ENCODE measurements around the gene PRKG2. TPM values are rescaled to one million over a fixed set of nuclear protein-coding genes. Genes with fewer than 3 reads are reported as not detected.

Gene PRKG2
- total and polyA plus RNA-seq, 10 of the 15 experiments (the other 5 are each of a cell fraction or from before 2014, with no cell fraction given), result not detected

GRCh38 chr4:81250430-81250829, 35.4 kb upstream of the PRKG2 start:
- no TSS peak for BruUV-seq (replicated peaks)
- Histone ChIP-seq H2AFZ (ENCODE audit: control insufficient read depth, low read depth, low read length) (no peak overlapping the region), H3K4me2 (ENCODE audit: control insufficient read depth, insufficient read depth) (no peak overlapping the region), H3K9me3 (replicated peaks; ENCODE audit: control insufficient read depth, insufficient read depth, low read length) (no peaks in the 10 kb centered on the region), H3K79me2 (ENCODE audit: control insufficient read depth, insufficient read depth, low read length) (no peaks in the 10 kb centered on the region), H3K4me3 (no peak overlapping the region), H3K9ac (ENCODE audit: control insufficient read depth, insufficient read depth, low read length) (no peak overlapping the region), H4K20me1 (ENCODE audit: control insufficient read depth, insufficient read depth) (no peaks in the 10 kb centered on the region), H3K27ac (ENCODE audit: control insufficient read depth, insufficient read depth) (no peak overlapping the region), H3K36me3 (ENCODE audit: control insufficient read depth in 2 of 2, insufficient read depth in 2 of 2, low read length in 1 of 2) (no peaks in the 10 kb centered on the region), H3K4me1 (ENCODE audit: control insufficient read depth, insufficient read depth, low read length) (no peaks in the 10 kb centered on the region), H3K27me3 (replicated peaks in 1 of 2; ENCODE audit: control insufficient read depth in 2 of 2, insufficient read depth in 2 of 2, low read length in 1 of 2) (no peaks in the 10 kb centered on the region)
- CTCF ChIA-PET, result no interaction called here
- in situ Hi-C loops (cut with MboI) (no loop called here), intact Hi-C loops (cut with micrococcal nuclease; ENCODE audit: unreplicated experiment) (no loop called here)
- 0% methylated on average over 1 of the region's 1 CpG for WGBS (ENCODE audit: insufficient coverage, insufficient replicate concordance, low lambda C conversion rate, missing lambda C conversion rate)
- SMC1A ChIA-PET (ENCODE audit: uncharacterized antibody, unreplicated experiment), result no interaction called here
- FAIRE-seq (no peak), DNase-seq (ENCODE audit: low read depth, low spot score) (no peak), ATAC-seq (no peak)
- RAD21 ChIA-PET (ENCODE audit: unreplicated experiment), result no interaction called here
- TF ChIP-seq WRNIP1 (IDR thresholded peaks at IDR 0.05; ENCODE audit: borderline replicate concordance, low read depth, low read length) (no peak), EGR1 (IDR thresholded peaks at IDR 0.05; ENCODE audit: borderline replicate concordance in 1 of 2, low read depth in 2 of 2, low read length in 2 of 2) (no peak), NFYB (IDR thresholded peaks at IDR 0.05; ENCODE audit: insufficient read depth, low read depth, low read length) (no peak), FOXM1 (IDR thresholded peaks at IDR 0.05; ENCODE audit: low read depth, low read length) (no peak), CREM (IDR thresholded peaks at IDR 0.05; ENCODE audit: low read depth) (no peak), HDAC2 (IDR thresholded peaks at IDR 0.05) (no peak), ATF3 (IDR thresholded peaks at IDR 0.05; ENCODE audit: borderline replicate concordance, extremely low read depth, low read depth, low read length) (no peak), CREB1 (IDR thresholded peaks at IDR 0.05; ENCODE audit: low read depth) (no peak), MXI1 (IDR thresholded peaks at IDR 0.05; ENCODE audit: low read depth, low read length) (no peak), CBX5 (IDR thresholded peaks at IDR 0.05; ENCODE audit: low read depth) (no peak), TARDBP (IDR thresholded peaks at IDR 0.05; ENCODE audit: borderline replicate concordance) (no peak)
- TF ChIP-seq, protein P1, sequence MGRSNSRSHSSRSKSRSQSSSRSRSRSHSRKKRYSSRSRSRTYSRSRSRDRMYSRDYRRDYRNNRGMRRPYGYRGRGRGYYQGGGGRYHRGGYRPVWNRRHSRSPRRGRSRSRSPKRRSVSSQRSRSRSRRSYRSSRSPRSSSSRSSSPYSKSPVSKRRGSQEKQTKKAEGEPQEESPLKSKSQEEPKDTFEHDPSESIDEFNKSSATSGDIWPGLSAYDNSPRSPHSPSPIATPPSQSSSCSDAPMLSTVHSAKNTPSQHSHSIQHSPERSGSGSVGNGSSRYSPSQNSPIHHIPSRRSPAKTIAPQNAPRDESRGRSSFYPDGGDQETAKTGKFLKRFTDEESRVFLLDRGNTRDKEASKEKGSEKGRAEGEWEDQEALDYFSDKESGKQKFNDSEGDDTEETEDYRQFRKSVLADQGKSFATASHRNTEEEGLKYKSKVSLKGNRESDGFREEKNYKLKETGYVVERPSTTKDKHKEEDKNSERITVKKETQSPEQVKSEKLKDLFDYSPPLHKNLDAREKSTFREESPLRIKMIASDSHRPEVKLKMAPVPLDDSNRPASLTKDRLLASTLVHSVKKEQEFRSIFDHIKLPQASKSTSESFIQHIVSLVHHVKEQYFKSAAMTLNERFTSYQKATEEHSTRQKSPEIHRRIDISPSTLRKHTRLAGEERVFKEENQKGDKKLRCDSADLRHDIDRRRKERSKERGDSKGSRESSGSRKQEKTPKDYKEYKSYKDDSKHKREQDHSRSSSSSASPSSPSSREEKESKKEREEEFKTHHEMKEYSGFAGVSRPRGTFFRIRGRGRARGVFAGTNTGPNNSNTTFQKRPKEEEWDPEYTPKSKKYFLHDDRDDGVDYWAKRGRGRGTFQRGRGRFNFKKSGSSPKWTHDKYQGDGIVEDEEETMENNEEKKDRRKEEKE (IDR thresholded peaks at IDR 0.05), result no peak
- TF ChIP-seq, protein P2, sequence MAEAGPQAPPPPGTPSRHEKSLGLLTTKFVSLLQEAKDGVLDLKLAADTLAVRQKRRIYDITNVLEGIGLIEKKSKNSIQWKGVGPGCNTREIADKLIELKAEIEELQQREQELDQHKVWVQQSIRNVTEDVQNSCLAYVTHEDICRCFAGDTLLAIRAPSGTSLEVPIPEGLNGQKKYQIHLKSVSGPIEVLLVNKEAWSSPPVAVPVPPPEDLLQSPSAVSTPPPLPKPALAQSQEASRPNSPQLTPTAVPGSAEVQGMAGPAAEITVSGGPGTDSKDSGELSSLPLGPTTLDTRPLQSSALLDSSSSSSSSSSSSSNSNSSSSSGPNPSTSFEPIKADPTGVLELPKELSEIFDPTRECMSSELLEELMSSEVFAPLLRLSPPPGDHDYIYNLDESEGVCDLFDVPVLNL (IDR thresholded peaks at IDR 0.05; ENCODE audit: low read depth, low read length), result no peak
- TF ChIP-seq, protein P3, sequence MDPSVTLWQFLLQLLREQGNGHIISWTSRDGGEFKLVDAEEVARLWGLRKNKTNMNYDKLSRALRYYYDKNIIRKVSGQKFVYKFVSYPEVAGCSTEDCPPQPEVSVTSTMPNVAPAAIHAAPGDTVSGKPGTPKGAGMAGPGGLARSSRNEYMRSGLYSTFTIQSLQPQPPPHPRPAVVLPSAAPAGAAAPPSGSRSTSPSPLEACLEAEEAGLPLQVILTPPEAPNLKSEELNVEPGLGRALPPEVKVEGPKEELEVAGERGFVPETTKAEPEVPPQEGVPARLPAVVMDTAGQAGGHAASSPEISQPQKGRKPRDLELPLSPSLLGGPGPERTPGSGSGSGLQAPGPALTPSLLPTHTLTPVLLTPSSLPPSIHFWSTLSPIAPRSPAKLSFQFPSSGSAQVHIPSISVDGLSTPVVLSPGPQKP (IDR thresholded peaks at IDR 0.05; ENCODE audit: low read depth, low read length), result no peak
- TF ChIP-seq, protein P4, sequence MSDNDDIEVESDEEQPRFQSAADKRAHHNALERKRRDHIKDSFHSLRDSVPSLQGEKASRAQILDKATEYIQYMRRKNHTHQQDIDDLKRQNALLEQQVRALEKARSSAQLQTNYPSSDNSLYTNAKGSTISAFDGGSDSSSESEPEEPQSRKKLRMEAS (IDR thresholded peaks at IDR 0.05; ENCODE audit: low read depth, low read length), result no peak
- POLR2A ChIA-PET, result no interaction called here
